ENCODE results near the gene KCNA10.

Gene KCNA10

GRCh38 chr1:110477041-110477440 lies 41.9 kb downstream of the KCNA10 start:
- no peak for DNase-seq

GRCh38 chr1:110476028-110476765 lies 42.8 kb downstream of the KCNA10 start:
- DNase-seq = no peak

GRCh38 chr1:110475362-110476027 lies 43.5 kb downstream of the KCNA10 start:
- DNase-seq = no peak

GRCh38 chr1:110474444-110474843 lies 44.5 kb downstream of the KCNA10 start:
- DNase-seq = no peak

GRCh38 chr1:110472546-110472945 lies 46.4 kb downstream of the KCNA10 start:
- no peak for DNase-seq

GRCh38 chr1:110471131-110471530 lies 47.8 kb downstream of the KCNA10 start:
- no peak for DNase-seq
